SK-N-MC (cell line): ENCODE data around the gene MYO16.

Experiments
- EZH2 ChIP-seq: fragments of 200-600 bp; sonication (generic); IDR thresholded peaks from one replicate; pipeline ENCODE4 v1.6.1; 2017; ENCODE audit warnings: antibody characterized with exemption
- POLR2AphosphoS5 ChIP-seq: IDR thresholded peaks from 2 replicates; pipeline ENCODE4 v1.6.1; 2012; ENCODE audit warnings: mild to moderate bottlenecking, low read depth, low read length, borderline replicate concordance

- TF ChIP-seq EZH2 = no peak
- TF ChIP-seq POLR2AphosphoS5 = no peak
Measured at GRCh38 chr13:108983273-108983672, 353.9 kb downstream of the MYO16 start.
